OCI-LY7 (cell line): ENCODE measurements around the gene SUPT20H. TPM values are rescaled to one million over a fixed set of nuclear protein-coding genes. Genes with fewer than 3 reads are reported as not detected.

ENCODE experiments used
- Bru-seq: library from RNA; stranded (reverse); fragments of 400-500 nt; gene quantifications from one replicate; lab custom pipeline; 2021; lab: Mats Ljungman, UMichigan
- BruChase-seq, 2 experiments: library from RNA; stranded (reverse); fragments of 400-500 nt; gene quantifications; one replicate each; lab custom pipeline; 2021; lab: Mats Ljungman, UMichigan
- BruUV-seq: library from RNA; stranded (reverse); fragments of 400-500 nt; replicated peaks from 2 replicates; lab custom pipeline; 2021; lab: Mats Ljungman, UMichigan
- CTCF ChIA-PET: fragments of 300-600 bp; sonication (Branson Sonifier 250); formaldehyde crosslinking; loops from one replicate; lab custom pipeline; 2022; ENCODE audit warnings: antibody characterized with exemption; ENCODE audit not compliant: unreplicated experiment; lab: Charles Lee
- POLR2A ChIA-PET: fragments of 300-600 bp; sonication (Branson Sonifier 250); formaldehyde crosslinking; loops from one replicate; lab custom pipeline; 2022; ENCODE audit warnings: antibody characterized with exemption; lab: Charles Lee
- DNase-seq: peaks from one replicate; pipeline ENCODE4 v3.0.0-alpha.2; 2015; ENCODE audit warnings: low spot score
- H2AFZ ChIP-seq: fragments of 200-600 bp; sonication (generic), shearing (Covaris generic); 2 replicates; pipeline ENCODE4 v1.6.1; 2014; ENCODE audit warnings: mild to moderate bottlenecking, antibody characterized with exemption, low read length, moderate library complexity
- H3K27ac ChIP-seq: fragments of 200-600 bp; sonication (generic); 2 replicates; pipeline ENCODE4 v1.5.1; 2014; ENCODE audit warnings: mixed run types, low read depth, mild to moderate bottlenecking, moderate library complexity, low read length, inconsistent platforms; ENCODE audit not compliant: poor library complexity, severe bottlenecking
- H3K36me3 ChIP-seq: fragments of 200-600 bp; sonication (generic); 2 replicates; pipeline ENCODE4 v1.6.1; 2014; ENCODE audit warnings: mild to moderate bottlenecking, antibody characterized with exemption, low read length, moderate library complexity, mixed read lengths; ENCODE audit not compliant: insufficient read depth
- H3K4me1 ChIP-seq: fragments of 200-600 bp; sonication (generic); 2 replicates; pipeline ENCODE4 v1.5.1; 2014; ENCODE audit warnings: mild to moderate bottlenecking, low read length; ENCODE audit not compliant: insufficient read depth, poor library complexity, severe bottlenecking
- H3K4me2 ChIP-seq: fragments of 200-600 bp; sonication (generic); 2 replicates; pipeline ENCODE4 v1.6.1; 2014; ENCODE audit warnings: mild to moderate bottlenecking, low read length
- H3K4me3 ChIP-seq: fragments of 200-600 bp; sonication (generic); 2 replicates; pipeline ENCODE4 v1.5.1; 2014; ENCODE audit warnings: mild to moderate bottlenecking, low read depth, low read length; ENCODE audit not compliant: poor library complexity, severe bottlenecking
- H3K79me2 ChIP-seq: fragments of 200-600 bp; sonication (generic); 2 replicates; pipeline ENCODE4 v1.6.1; 2016; ENCODE audit warnings: low read depth, mild to moderate bottlenecking, low read length, moderate library complexity, mixed read lengths; ENCODE audit not compliant: insufficient read depth
- H3K9me2 ChIP-seq: fragments of 200-600 bp; sonication (generic); 2 replicates; pipeline ENCODE4 v1.6.1; 2016; ENCODE audit warnings: mild to moderate bottlenecking, low read length, mixed read lengths; ENCODE audit not compliant: insufficient read depth
- H3K9me3 ChIP-seq: fragments of 200-600 bp; sonication (generic); 2 replicates; pipeline ENCODE4 v1.6.1; 2014; ENCODE audit warnings: mild to moderate bottlenecking, mixed run types, low read length, mixed read lengths
- H4K20me1 ChIP-seq: fragments of 200-600 bp; sonication (generic); 2 replicates; pipeline ENCODE4 v1.6.1; 2014; ENCODE audit warnings: mild to moderate bottlenecking, antibody characterized with exemption, low read length, moderate library complexity, mixed read lengths; ENCODE audit not compliant: insufficient read depth
- EZH2phosphoT487 ChIP-seq: fragments of 200-600 bp; sonication (generic); IDR thresholded peaks from 2 replicates; pipeline ENCODE4 v1.6.1; 2018; ENCODE audit warnings: low read depth, borderline replicate concordance, mild to moderate bottlenecking, mixed run types, antibody characterized with exemption, low read length, moderate library complexity, mixed read lengths
- intact Hi-C: fragments of 100-400 bp; cut with micrococcal nuclease; formaldehyde crosslinking; loops from one replicate; pipeline ENCODE4 v1.10.0; 2022; ENCODE audit not compliant: unreplicated experiment
- long read RNA-seq: library from polyadenylated mRNA; stranded (forward); transcript quantifications from one replicate; pipeline ENCODE4 v2.0.0, GENCODE V29; 2022
- total RNA-seq, 2 experiments: library from RNA; depleted of rRNA in 1 of 2; stranded (reverse); fragments of >200 nt in 1 of 2; shearing (Covaris generic) in 1 of 2; gene quantifications; 2 replicates each; pipeline ENCODE4 v1.2.3, GENCODE V29; 2014 to 2022
- TF ChIP-seq, protein P1 (sequence below): fragments of 200-600 bp; sonication (generic); conservative IDR thresholded peaks from 2 replicates; pipeline ENCODE4 v1.5.1; 2014; ENCODE audit warnings: mild to moderate bottlenecking, antibody characterized with exemption, low read length, moderate library complexity, mixed read lengths

SUPT20H gene
- total RNA-seq (2014; rRNA removed; shearing (Covaris generic)), result 48.3 and 53.0 TPM in 2 replicates
- 84.1 and 88.3 TPM in 2 replicates for total RNA-seq (2022)
- percentile 88 among the genes with signal in this experiment for Bru-seq, nascent RNA
- percentile 73 among the genes with signal in this experiment for BruChase-seq, experiment 1, labeled RNA remaining after a 6-hour chase
- percentile 81 among the genes with signal in this experiment for BruChase-seq, experiment 2, labeled RNA remaining after a 2-hour chase
- long read RNA-seq, transcript SUPT20H-201 (26 exons, 2,739 nt), result major isoform, 9 of 148 reads
- long read RNA-seq, partial matches to known transcripts, result 13 of 148 reads
- long read RNA-seq, other reads (novel, unspliced or antisense), result 117 of 148 reads

DNA sequence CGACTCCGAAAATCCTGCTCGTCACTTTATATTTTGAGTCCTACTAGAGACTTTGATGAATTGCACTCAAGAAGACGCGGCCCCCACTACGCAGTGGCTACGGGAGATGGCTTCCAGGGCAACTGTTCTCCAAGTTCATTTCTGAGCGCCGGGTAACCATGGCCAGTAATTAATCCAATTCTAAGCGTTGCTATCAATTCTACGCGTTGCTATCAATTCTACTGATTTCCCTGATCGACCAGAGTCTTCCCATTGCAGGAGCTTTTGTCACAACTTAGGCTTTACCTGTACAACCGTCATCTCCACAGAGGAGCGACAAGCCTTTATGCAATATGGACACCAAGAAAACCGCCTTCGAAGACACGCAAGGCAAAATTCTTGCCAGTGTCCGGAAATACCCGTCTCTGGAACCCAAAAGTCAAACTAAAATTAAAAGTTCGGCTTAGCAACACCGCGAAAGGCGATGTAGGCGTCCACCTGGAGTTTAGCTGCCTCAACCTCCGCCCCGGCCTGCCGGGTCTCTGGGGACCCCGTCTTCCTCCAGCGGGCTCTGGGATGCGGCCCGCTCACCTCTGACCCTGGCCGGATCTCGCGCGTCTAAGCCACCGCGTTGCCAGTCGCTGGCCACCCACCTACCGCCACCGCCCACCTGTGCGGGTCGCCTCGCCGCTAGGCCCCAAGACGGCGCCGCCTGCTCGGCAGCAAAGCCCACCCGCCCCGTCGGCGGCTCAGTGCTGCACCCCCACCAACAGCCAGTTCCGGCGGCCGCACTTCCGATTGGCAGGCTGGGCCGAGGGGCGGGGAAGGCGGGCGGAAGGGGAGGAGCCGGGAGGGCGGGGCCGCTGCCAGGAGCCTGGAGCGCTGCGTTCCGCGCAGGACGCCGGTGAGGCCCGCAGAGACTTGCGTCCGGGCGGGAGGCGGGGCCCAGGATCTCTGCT lies at the start of gene SUPT20H:
Gene SUPT20H (minus strand): TSS at position 779 of the 938 bp plus-strand sequence. CDS start 8,198 bp downstream, outside the sequence.
- CTCF ChIA-PET, result no interaction called here
- Histone ChIP-seq H4K20me1 (no peaks in the 10 kb centered on the region), H3K4me1 (peaks cover 12% of the 10 kb centered on the region), H3K9me3 (no peaks in the 10 kb centered on the region), H2AFZ (peak within 1 kb of the TSS; percentile 97), H3K79me2 (peaks cover 29% of the 10 kb centered on the region), H3K4me3 (peak within 1 kb of the TSS; percentile 71), H3K36me3 (peaks cover 12% of the 10 kb centered on the region), H3K4me2 (peak within 1 kb of the TSS; percentile 83), H3K27ac (peak within 1 kb of the TSS; percentile 59), H3K9me2 (no peaks in the 10 kb centered on the region)
- no peak for TF ChIP-seq EZH2phosphoT487
- TF ChIP-seq, protein P1, sequence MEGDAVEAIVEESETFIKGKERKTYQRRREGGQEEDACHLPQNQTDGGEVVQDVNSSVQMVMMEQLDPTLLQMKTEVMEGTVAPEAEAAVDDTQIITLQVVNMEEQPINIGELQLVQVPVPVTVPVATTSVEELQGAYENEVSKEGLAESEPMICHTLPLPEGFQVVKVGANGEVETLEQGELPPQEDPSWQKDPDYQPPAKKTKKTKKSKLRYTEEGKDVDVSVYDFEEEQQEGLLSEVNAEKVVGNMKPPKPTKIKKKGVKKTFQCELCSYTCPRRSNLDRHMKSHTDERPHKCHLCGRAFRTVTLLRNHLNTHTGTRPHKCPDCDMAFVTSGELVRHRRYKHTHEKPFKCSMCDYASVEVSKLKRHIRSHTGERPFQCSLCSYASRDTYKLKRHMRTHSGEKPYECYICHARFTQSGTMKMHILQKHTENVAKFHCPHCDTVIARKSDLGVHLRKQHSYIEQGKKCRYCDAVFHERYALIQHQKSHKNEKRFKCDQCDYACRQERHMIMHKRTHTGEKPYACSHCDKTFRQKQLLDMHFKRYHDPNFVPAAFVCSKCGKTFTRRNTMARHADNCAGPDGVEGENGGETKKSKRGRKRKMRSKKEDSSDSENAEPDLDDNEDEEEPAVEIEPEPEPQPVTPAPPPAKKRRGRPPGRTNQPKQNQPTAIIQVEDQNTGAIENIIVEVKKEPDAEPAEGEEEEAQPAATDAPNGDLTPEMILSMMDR, result no peak
- TSS peak; percentile 81 for BruUV-seq
- intact Hi-C loops, result loop anchor here (1.0 to 5.0 kb wide), 4 partner anchors 58 to 1978 kb away; partner anchors contain the start of genes NHLRC3, PROSER1, RFXAP and SMAD9
- DNase-seq, result peak; percentile 93
- POLR2A ChIA-PET, result no interaction called here

DNA sequence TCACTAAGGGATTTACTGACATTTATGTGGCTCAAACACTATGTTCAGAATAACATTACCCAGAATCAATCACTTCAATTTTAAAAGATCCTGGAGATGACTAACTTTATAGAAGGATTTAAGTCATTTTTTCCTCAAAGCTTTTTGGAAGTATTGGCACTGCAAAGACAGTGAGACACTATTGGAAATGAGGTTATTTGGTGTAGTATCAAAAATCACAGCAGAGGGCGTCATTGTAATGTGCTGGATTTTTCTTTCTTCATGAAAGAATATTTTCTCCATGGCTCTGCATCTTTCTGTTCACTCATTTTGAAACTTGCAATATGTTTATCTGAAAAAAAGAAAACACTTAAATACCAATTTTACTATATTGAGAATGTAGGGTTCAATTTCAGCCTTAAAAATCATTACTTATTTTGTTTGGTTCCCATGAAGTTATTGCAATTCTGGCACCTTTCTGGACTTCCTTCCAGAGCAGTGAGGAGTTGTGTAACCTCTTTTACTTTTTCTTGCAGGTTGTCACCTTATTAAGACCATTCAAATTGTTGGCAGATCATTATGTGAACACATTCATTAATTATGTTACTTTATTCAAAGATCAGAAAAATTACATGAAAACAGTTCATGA lies 49.7 kb upstream of the SUPT20H start:
- H4K20me1 ChIP-seq, result no peaks in the 10 kb centered on the region
- peak; percentile 27 for DNase-seq
- no peaks in the 10 kb centered on the region for H3K36me3 ChIP-seq
- TF ChIP-seq, protein P1, result peak; percentile 86
- TF ChIP-seq EZH2phosphoT487, result no peak
- intact Hi-C loops, result loop anchor here (10.0 kb wide), 1 partner anchor 496 kb away; no protein-coding TSS in a partner anchor
- CTCF ChIA-PET, result no interaction called here
- H3K79me2 ChIP-seq, result no peaks in the 10 kb centered on the region
- POLR2A ChIA-PET, result interaction anchor here (0.5 kb wide), 1 partner anchor 253 kb away, joined by 3 read pairs; no protein-coding TSS in a partner anchor
- H3K4me3 ChIP-seq, result no peak overlapping the region
- H2AFZ ChIP-seq, result no peak overlapping the region
- H3K9me3 ChIP-seq, result no peaks in the 10 kb centered on the region
- H3K27ac ChIP-seq, result no peak overlapping the region
- H3K4me2 ChIP-seq, result no peak overlapping the region
- H3K4me1 ChIP-seq, result no peaks in the 10 kb centered on the region
- no TSS peak for BruUV-seq
- H3K9me2 ChIP-seq, result no peaks in the 10 kb centered on the region
